ENCODE results near the gene CACNA1G. TPM values are rescaled to one million over a fixed set of nuclear protein-coding genes. Genes with fewer than 3 reads are reported as not detected.

CACNA1G gene
- total and polyA plus RNA-seq, 7 donors: 0.02 to 0.24 (median 0.04) TPM; not detected in 2

DNA sequence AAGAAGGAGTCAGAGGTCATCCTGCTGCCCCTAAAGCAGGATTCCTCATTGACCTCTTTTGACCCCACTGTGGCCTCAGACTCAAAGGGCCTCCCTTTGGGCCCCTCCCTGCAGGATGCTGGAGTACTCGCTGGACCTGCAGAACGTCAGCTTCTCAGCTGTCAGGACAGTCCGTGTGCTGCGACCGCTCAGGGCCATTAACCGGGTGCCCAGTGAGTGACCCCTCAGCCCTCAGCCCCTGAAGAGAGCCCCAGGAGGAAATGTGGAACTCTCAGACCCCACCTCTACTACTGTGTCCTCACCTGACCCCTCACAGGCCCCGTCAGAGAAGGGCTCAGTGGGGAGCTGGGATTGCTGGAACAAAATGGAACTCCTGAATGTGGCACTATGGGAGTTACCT, 9.1 kb downstream of the CACNA1G start:
- intact Hi-C loops (cut with DNase I): no loop called here
- no peak for ATAC-seq
- no peaks in the 10 kb centered on the region for H3K4me1 ChIP-seq
- no peaks in the 10 kb centered on the region for H3K9me3 ChIP-seq
- H3K27me3 ChIP-seq (ENCODE audit: insufficient read depth in 3 of 3, low read length in 2 of 3): peaks cover 0 to 20% (median 4%) of the 10 kb centered on the region in 3 donors
- TF ChIP-seq CTCF (IDR thresholded peaks at IDR 0.05): no peak
- no peaks in the 10 kb centered on the region for H3K36me3 ChIP-seq (ENCODE audit: insufficient read depth in 1 of 2, low read depth in 1 of 2)
- 91 to 95% (median 93%) methylated on average over 7 of the region's 7 CpGs for WGBS, 3 donors
- no peak overlapping the region for H3K27ac ChIP-seq
- DNase-seq: no peak
- H3K4me3 ChIP-seq: no peak overlapping the region

DNA sequence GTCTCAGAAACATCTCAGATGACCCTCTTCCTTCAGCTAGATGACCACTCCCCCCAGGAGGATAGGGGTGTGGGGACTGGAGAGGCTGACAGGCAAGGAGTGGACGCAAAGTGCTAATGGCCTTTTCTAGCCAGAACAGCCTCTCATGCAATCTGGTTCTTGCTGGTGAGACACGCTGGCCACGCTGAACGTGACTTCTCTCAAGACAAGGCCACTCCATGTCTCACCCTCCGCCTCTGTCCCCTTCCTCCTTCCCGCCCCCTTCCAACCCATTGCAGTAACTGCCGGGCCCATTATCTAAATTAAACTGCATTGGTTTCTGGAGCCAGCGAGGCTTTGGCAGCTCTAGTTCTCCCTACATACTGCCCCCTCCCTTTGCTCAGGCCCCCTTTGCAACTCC, 9.5 kb downstream of the CACNA1G start:
- 88 to 94% (median 92%) methylated on average over 8 of the region's 8 CpGs for WGBS, 3 donors
- intact Hi-C loops (cut with DNase I): no loop called here
- TF ChIP-seq CTCF (IDR thresholded peaks at IDR 0.05): no peak
- ATAC-seq: no peak
- no peak overlapping the region for H3K4me3 ChIP-seq
- no peak for DNase-seq
- peaks cover 0 to 19% (median under 1%) of the 10 kb centered on the region in 3 donors for H3K27me3 ChIP-seq (ENCODE audit: insufficient read depth in 3 of 3, low read length in 2 of 3)
- no peaks in the 10 kb centered on the region for H3K9me3 ChIP-seq
- H3K4me1 ChIP-seq: no peaks in the 10 kb centered on the region
- no peaks in the 10 kb centered on the region for H3K36me3 ChIP-seq (ENCODE audit: insufficient read depth in 1 of 2, low read depth in 1 of 2)
- no peak overlapping the region for H3K27ac ChIP-seq

- intact Hi-C loops (cut with DNase I): no loop called here
- H3K4me1 ChIP-seq: no peaks in the 10 kb centered on the region
- ATAC-seq (no peak), DNase-seq (no peak)
- H3K27me3 ChIP-seq (ENCODE audit: insufficient read depth in 3 of 3, low read length in 2 of 3): peaks cover 0 to 14% (median 0%) of the 10 kb centered on the region in 3 donors
- no peak overlapping the region for H3K27ac ChIP-seq
- H3K4me3 ChIP-seq: no peak overlapping the region
- TF ChIP-seq CTCF (IDR thresholded peaks at IDR 0.05): no peak
- WGBS, 3 donors: 83 to 87% (median 85%) methylated on average over 7 of the region's 7 CpGs
- H3K36me3 ChIP-seq (ENCODE audit: insufficient read depth in 1 of 2, low read depth in 1 of 2): no peaks in the 10 kb centered on the region
- H3K9me3 ChIP-seq: no peaks in the 10 kb centered on the region
Observed at GRCh38 chr17:50570528-50570927, 10.0 kb downstream of the CACNA1G start.

DNA sequence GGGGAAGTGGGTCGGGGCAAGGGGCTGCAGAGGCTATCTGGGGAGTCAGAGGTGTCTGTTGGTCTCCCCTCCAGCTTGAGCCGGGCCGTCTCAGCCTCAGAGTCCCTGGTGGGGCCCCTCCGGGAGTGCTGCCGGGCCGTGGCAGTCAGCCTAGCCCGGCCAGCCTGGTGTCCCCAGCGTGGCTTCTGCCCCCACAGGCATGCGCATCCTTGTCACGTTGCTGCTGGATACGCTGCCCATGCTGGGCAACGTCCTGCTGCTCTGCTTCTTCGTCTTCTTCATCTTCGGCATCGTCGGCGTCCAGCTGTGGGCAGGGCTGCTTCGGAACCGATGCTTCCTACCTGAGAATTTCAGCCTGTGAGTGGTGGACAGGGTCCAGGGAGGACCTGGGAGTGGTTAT, 11.2 kb downstream of the CACNA1G start:
- no peak for DNase-seq
- intact Hi-C loops (cut with DNase I): no loop called here
- no peak for TF ChIP-seq CTCF (IDR thresholded peaks at IDR 0.05)
- no peaks in the 10 kb centered on the region for H3K36me3 ChIP-seq (ENCODE audit: insufficient read depth in 1 of 2, low read depth in 1 of 2)
- H3K4me1 ChIP-seq: no peaks in the 10 kb centered on the region
- no peaks in the 10 kb centered on the region for H3K9me3 ChIP-seq
- no peak overlapping the region for H3K4me3 ChIP-seq
- no peak for ATAC-seq
- peaks cover 0 to 4% (median 0%) of the 10 kb centered on the region in 3 donors for H3K27me3 ChIP-seq (ENCODE audit: insufficient read depth in 3 of 3, low read length in 2 of 3)
- no peak overlapping the region for H3K27ac ChIP-seq
- WGBS, 3 donors: 83 to 87% (median 85%) methylated on average over 16 to 19 of the region's 19 CpGs

DNA sequence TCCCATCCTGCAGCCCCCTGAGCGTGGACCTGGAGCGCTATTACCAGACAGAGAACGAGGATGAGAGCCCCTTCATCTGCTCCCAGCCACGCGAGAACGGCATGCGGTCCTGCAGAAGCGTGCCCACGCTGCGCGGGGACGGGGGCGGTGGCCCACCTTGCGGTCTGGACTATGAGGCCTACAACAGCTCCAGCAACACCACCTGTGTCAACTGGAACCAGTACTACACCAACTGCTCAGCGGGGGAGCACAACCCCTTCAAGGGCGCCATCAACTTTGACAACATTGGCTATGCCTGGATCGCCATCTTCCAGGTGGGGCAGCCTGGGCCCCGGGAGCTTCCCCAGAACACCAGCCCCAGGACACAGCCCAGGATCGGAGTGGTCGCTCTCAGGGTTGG, 12.0 kb downstream of the CACNA1G start:
- Histone ChIP-seq H3K4me1 (no peaks in the 10 kb centered on the region), H3K9me3 (no peaks in the 10 kb centered on the region), H3K36me3 (ENCODE audit: insufficient read depth in 1 of 2, low read depth in 1 of 2) (no peaks in the 10 kb centered on the region), H3K27ac (no peak overlapping the region), H3K27me3 (ENCODE audit: insufficient read depth in 3 of 3, low read length in 2 of 3) (no peaks in the 10 kb centered on the region), H3K4me3 (no peak overlapping the region)
- TF ChIP-seq CTCF (IDR thresholded peaks at IDR 0.05): no peak
- ATAC-seq (no peak), DNase-seq (no peak)
- intact Hi-C loops (cut with DNase I): no loop called here
- 96 to 97% (median 97%) methylated on average over 20 of the region's 20 CpGs for WGBS, 3 donors

Measured in psoas muscle (tissue), 8 donors.